C4-2B (cell line): ENCODE data around the gene CEP89.
"Not testable (repeated sequence)": the region's sequence is repeated elsewhere in the genome, so short reads cannot be mapped to it uniquely, and the experiment has no call there.

Source experiments
- ZFX ChIP-seq: fragments of 450-650 bp; IDR thresholded peaks from 2 replicates; pipeline ENCODE4 v1.6.1; 2017
- TF ChIP-seq, protein P1 (sequence below): fragments of 450-650 bp; conservative IDR thresholded peaks from 2 replicates; pipeline ENCODE4 v1.5.1; 2017; ENCODE audit warnings: mild to moderate bottlenecking

DNA sequence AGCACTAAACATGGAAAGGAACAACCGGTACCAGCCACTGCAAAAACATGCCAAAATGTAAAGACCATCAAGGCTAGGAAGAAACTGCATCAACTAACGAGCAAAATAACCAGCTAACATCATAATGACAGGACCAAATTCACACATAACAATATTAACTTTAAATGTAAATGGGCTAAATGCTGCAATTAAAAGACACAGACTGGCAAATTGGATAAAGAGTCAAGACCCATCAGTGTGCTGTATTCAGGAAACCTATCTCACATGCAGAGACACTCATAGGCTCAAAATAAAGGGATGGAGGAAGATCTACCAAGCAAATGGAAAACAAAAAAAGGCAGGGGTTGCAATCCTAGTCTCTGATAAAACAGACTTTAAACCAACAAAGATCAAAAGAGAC lies 123.7 kb downstream of the CEP89 start:
- TF ChIP-seq, protein P1, sequence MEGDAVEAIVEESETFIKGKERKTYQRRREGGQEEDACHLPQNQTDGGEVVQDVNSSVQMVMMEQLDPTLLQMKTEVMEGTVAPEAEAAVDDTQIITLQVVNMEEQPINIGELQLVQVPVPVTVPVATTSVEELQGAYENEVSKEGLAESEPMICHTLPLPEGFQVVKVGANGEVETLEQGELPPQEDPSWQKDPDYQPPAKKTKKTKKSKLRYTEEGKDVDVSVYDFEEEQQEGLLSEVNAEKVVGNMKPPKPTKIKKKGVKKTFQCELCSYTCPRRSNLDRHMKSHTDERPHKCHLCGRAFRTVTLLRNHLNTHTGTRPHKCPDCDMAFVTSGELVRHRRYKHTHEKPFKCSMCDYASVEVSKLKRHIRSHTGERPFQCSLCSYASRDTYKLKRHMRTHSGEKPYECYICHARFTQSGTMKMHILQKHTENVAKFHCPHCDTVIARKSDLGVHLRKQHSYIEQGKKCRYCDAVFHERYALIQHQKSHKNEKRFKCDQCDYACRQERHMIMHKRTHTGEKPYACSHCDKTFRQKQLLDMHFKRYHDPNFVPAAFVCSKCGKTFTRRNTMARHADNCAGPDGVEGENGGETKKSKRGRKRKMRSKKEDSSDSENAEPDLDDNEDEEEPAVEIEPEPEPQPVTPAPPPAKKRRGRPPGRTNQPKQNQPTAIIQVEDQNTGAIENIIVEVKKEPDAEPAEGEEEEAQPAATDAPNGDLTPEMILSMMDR, result not testable (repeated sequence)
- TF ChIP-seq ZFX, result not testable (repeated sequence)
